ENCODE measurements around the gene ALK.

Gene ALK

GRCh38 chr2:29530281-29530680 is 391.1 kb downstream of the ALK start:
- no peak for DNase-seq (ENCODE audit: low read depth in 2 of 2)

- no peak for DNase-seq (ENCODE audit: low read depth in 2 of 2)
Observed at GRCh38 chr2:29528891-29529520, 392.4 kb downstream of the ALK start.

GRCh38 chr2:29528371-29528770 is 393.0 kb downstream of the ALK start:
- DNase-seq (ENCODE audit: low read depth in 2 of 2), result no peak

GRCh38 chr2:29527947-29528346 is 393.4 kb downstream of the ALK start:
- DNase-seq (ENCODE audit: low read depth in 2 of 2), result no peak

- no peak for DNase-seq (ENCODE audit: low read depth in 2 of 2)
Observed at GRCh38 chr2:29526587-29527586, 394.5 kb downstream of the ALK start.

GRCh38 chr2:29525921-29526320 is 395.5 kb downstream of the ALK start:
- DNase-seq (ENCODE audit: low read depth in 2 of 2), result no peak

- DNase-seq (ENCODE audit: low read depth in 2 of 2), result no peak
Observed at GRCh38 chr2:29524652-29525051, 396.7 kb downstream of the ALK start.

GRCh38 chr2:29522951-29523669 is 398.3 kb downstream of the ALK start:
- no peak for DNase-seq (ENCODE audit: low read depth in 2 of 2)

GRCh38 chr2:29520001-29520400 is 401.4 kb downstream of the ALK start:
- no peak for DNase-seq (ENCODE audit: low read depth in 2 of 2)

GRCh38 chr2:29519338-29519925 is 402.0 kb downstream of the ALK start:
- no peak for DNase-seq (ENCODE audit: low read depth in 2 of 2)

- DNase-seq (ENCODE audit: low read depth in 2 of 2), result no peak
Observed at GRCh38 chr2:29518646-29519337, 402.6 kb downstream of the ALK start.

- DNase-seq (ENCODE audit: low read depth in 2 of 2), result no peak
Observed at GRCh38 chr2:29518010-29518409, 403.4 kb downstream of the ALK start.

GRCh38 chr2:29517413-29517812 is 404.0 kb downstream of the ALK start:
- DNase-seq (ENCODE audit: low read depth in 2 of 2), result no peak

GRCh38 chr2:29516767-29517166 is 404.6 kb downstream of the ALK start:
- DNase-seq (ENCODE audit: low read depth in 2 of 2), result no peak

- no peak for DNase-seq (ENCODE audit: low read depth in 2 of 2)
Observed at GRCh38 chr2:29509878-29510277, 411.5 kb downstream of the ALK start.

- DNase-seq (ENCODE audit: low read depth in 2 of 2), result no peak
Observed at GRCh38 chr2:29509397-29509796, 412.0 kb downstream of the ALK start.

GRCh38 chr2:29504746-29505145 is 416.6 kb downstream of the ALK start:
- DNase-seq (ENCODE audit: low read depth in 2 of 2), result no peak

- no peak for DNase-seq (ENCODE audit: low read depth in 2 of 2)
Observed at GRCh38 chr2:29502460-29502911, 418.9 kb downstream of the ALK start.

GRCh38 chr2:29497375-29497774 is 424.0 kb downstream of the ALK start:
- no peak for DNase-seq (ENCODE audit: low read depth in 2 of 2)

- DNase-seq (ENCODE audit: low read depth in 2 of 2), result no peak
Observed at GRCh38 chr2:29496198-29496597, 425.2 kb downstream of the ALK start.

GRCh38 chr2:29495536-29496060 is 425.8 kb downstream of the ALK start:
- DNase-seq (ENCODE audit: low read depth in 2 of 2), result no peak
